Body of pancreas (tissue), 4 donors: Measurements from ENCODE around the gene RXFP4. TPM values are rescaled to one million over a fixed set of nuclear protein-coding genes. Genes with fewer than 3 reads are reported as not detected.

Source experiments
- ATAC-seq: fragments of 150-250 bp; one replicate; pipeline ENCODE4 v1.9.1; 2016
- DNase-seq, 4 donors: peaks; one replicate each; pipeline ENCODE4 v3.0.0-alpha.2; 2019
- H3K27ac ChIP-seq, 4 donors: fragments of 200-600 bp; sonication (generic); 1 replicate in 3 of 4; 2 replicates in 1 of 4; pipeline versions ENCODE4 v1.5.1 to v1.6.1; 2016 to 2019; ENCODE audit warnings: mild to moderate bottlenecking in 1 of 4, mixed read lengths in 1 of 4, moderate library complexity in 1 of 4
- H3K27me3 ChIP-seq, 2 donors: fragments of 200-600 bp; sonication (generic); one replicate each; pipeline ENCODE4 v1.6.0; 2016; ENCODE audit warnings: mild to moderate bottlenecking in 1 of 2
- H3K36me3 ChIP-seq, 2 donors: fragments of 200-600 bp; sonication (generic); replicated peaks in 1 of 2; 2 replicates each; pipeline ENCODE4 v1.5.1; 2016; ENCODE audit warnings: low read depth in 2 of 2; ENCODE audit not compliant: insufficient read depth in 1 of 2
- H3K4me1 ChIP-seq: fragments of 200-600 bp; sonication (generic); one replicate; pipeline ENCODE4 v1.6.0; 2016
- H3K4me3 ChIP-seq, 2 donors: fragments of 200-600 bp; sonication (generic); 1 replicate in 1 of 2; 2 replicates in 1 of 2; pipeline ENCODE4 v1.5.1; 2016 to 2019
- H3K9me3 ChIP-seq, 3 donors: fragments of 200-600 bp; sonication (generic); 1 replicate in 2 of 3; 2 replicates in 1 of 3; pipeline ENCODE4 v1.5.1; 2016
- POLR2A ChIP-seq, 3 donors: fragments of 450-650 bp; IDR thresholded peaks; one replicate each; pipeline ENCODE4 v1.6.1; 2016; ENCODE audit warnings: antibody characterized with exemption in 3 of 3, mild to moderate bottlenecking in 2 of 3
- WGBS, 2 donors: methylation state at CpG; one replicate each; pipeline ENCODE4 v1.1.5; 2017; 5-methylcytosine and 5-hydroxymethylcytosine counted together
- intact Hi-C: fragments of 100-400 bp; cut with DNase I; formaldehyde crosslinking; loops from one replicate; pipeline ENCODE4 v1.15.1; 2023
- total RNA-seq, 2 donors: library from RNA; depleted of rRNA; stranded (reverse); fragments of >200 nt; gene quantifications; one replicate each; pipeline ENCODE4 v1.1.0, GENCODE V29; 2016
- TF ChIP-seq, protein P1 (sequence below), 7 experiments: fragments of 450-650 bp in 4 of 7; fragments of 200-600 bp in 3 of 7; sonication (generic) in 3 of 7; IDR thresholded peaks; one replicate each; pipeline ENCODE4 v1.5.1; 2016 to 2019; ENCODE audit warnings: antibody characterized with exemption in 7 of 7

The RXFP4 gene
- total RNA-seq, 2 donors from 2014 or later, result 0.26 TPM; not detected in 1

DNA sequence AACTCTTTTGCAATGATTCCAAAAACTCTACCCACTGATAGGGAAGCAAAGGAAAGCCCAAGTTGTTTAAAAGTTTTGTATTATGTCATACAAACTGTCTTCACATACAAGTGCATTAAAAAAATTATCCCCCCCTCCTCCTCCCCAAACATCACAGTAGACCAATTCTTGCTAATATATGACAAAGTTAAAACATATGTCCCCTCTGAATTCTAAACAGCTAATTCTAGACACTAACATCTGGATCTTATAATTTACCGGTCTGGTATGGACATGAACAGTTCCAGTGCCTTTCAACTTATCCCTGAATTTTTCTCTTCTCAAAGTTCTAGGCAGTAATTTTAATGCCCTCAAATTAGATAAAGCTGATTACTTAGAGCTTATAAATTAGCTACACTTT is 43.7 kb upstream of the RXFP4 start:
- Histone ChIP-seq H3K4me3 (no peak overlapping the region), H3K4me1 (peaks cover 13% of the 10 kb centered on the region), H3K9me3 (no peaks in the 10 kb centered on the region), H3K36me3 (peaks cover 15 to 31% of the 10 kb centered on the region in 2 donors), H3K27me3 (no peaks in the 10 kb centered on the region), H3K27ac (no peak overlapping the region)
- WGBS, 2 donors, result 87% methylated on average over 1 of the region's 1 CpG
- DNase-seq (no peak), ATAC-seq (no peak)
- intact Hi-C loops, result no loop called here
- TF ChIP-seq, protein P1, sequence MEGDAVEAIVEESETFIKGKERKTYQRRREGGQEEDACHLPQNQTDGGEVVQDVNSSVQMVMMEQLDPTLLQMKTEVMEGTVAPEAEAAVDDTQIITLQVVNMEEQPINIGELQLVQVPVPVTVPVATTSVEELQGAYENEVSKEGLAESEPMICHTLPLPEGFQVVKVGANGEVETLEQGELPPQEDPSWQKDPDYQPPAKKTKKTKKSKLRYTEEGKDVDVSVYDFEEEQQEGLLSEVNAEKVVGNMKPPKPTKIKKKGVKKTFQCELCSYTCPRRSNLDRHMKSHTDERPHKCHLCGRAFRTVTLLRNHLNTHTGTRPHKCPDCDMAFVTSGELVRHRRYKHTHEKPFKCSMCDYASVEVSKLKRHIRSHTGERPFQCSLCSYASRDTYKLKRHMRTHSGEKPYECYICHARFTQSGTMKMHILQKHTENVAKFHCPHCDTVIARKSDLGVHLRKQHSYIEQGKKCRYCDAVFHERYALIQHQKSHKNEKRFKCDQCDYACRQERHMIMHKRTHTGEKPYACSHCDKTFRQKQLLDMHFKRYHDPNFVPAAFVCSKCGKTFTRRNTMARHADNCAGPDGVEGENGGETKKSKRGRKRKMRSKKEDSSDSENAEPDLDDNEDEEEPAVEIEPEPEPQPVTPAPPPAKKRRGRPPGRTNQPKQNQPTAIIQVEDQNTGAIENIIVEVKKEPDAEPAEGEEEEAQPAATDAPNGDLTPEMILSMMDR (IDR thresholded peaks at IDR 0.05), result no peak
- TF ChIP-seq POLR2A (IDR thresholded peaks at IDR 0.05), result no peak

GRCh38 chr1:155898888-155899287 is 42.5 kb upstream of the RXFP4 start:
- ATAC-seq (no peak), DNase-seq (no peak)
- peaks cover 3% of the 10 kb centered on the region for H3K4me1 ChIP-seq
- TF ChIP-seq, protein P1 (IDR thresholded peaks at IDR 0.05), result no peak
- TF ChIP-seq POLR2A (IDR thresholded peaks at IDR 0.05), result no peak
- intact Hi-C loops, result no loop called here
- WGBS, 2 donors, result 85 to 86% methylated on average over 2 of the region's 2 CpGs
- no peak overlapping the region for H3K4me3 ChIP-seq
- no peaks in the 10 kb centered on the region for H3K9me3 ChIP-seq
- no peaks in the 10 kb centered on the region for H3K27me3 ChIP-seq
- peaks cover 18 to 41% of the 10 kb centered on the region in 2 donors for H3K36me3 ChIP-seq
- H3K27ac ChIP-seq, result no peak overlapping the region

- TF ChIP-seq, protein P1 (IDR thresholded peaks at IDR 0.05), result no peak
- TF ChIP-seq POLR2A (IDR thresholded peaks at IDR 0.05), result no peak
- DNase-seq, result no peak
- peaks cover 18 to 49% of the 10 kb centered on the region in 2 donors for H3K36me3 ChIP-seq
Measured at GRCh38 chr1:155899683-155900082, 41.8 kb upstream of the RXFP4 start.

DNA sequence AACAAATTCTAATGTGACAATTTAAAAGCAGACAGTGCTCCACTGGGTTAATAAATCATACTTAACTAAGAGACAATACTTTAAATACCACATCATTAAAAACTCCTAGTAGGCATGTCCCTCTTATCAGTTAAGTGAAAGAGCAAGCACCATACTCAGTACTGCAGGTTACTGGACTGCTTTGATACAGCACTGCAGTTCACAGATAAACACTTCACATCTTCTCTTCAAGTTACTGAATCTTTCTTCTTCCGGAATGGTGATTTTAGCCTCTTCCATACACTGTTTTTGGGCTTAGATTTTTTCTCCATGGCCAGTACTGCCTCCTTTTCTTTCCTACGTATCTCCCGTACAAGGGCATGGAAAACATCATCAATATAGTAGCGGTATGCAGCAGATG is 41.3 kb upstream of the RXFP4 start:
- WGBS, 2 donors, result 91 to 94% methylated on average over 4 of the region's 4 CpGs
- intact Hi-C loops, result no loop called here
- TF ChIP-seq, protein P1 (IDR thresholded peaks at IDR 0.05), result no peak
- TF ChIP-seq POLR2A (IDR thresholded peaks at IDR 0.05), result no peak

More at GRCh38 chr1:155899683-155900082, 41.8 kb upstream of the RXFP4 start:
- Histone ChIP-seq H3K4me3 (no peak overlapping the region), H3K27ac (no peak overlapping the region), H3K27me3 (no peaks in the 10 kb centered on the region), H3K4me1 (no peaks in the 10 kb centered on the region), H3K9me3 (no peaks in the 10 kb centered on the region)
- WGBS, 2 donors, result 98 to 100% methylated on average over 2 of the region's 2 CpGs
- intact Hi-C loops, result no loop called here
- no peak for ATAC-seq

GRCh38 chr1:155904261-155904660 is 37.2 kb upstream of the RXFP4 start:
- DNase-seq (no peak), ATAC-seq (no peak)
- H3K27ac ChIP-seq, result no peak overlapping the region
- peaks cover 18 to 48% of the 10 kb centered on the region in 2 donors for H3K36me3 ChIP-seq
- no peaks in the 10 kb centered on the region for H3K4me1 ChIP-seq
- no peaks in the 10 kb centered on the region for H3K27me3 ChIP-seq
- TF ChIP-seq, protein P1 (IDR thresholded peaks at IDR 0.05), result no peak
- no peak for TF ChIP-seq POLR2A (IDR thresholded peaks at IDR 0.05)
- intact Hi-C loops, result no loop called here
- 65% methylated on average over 12 of the region's 12 CpGs for WGBS, 2 donors
- H3K4me3 ChIP-seq, result no peak overlapping the region
- no peaks in the 10 kb centered on the region for H3K9me3 ChIP-seq

More for the DNA sequence above, 41.3 kb upstream of the RXFP4 start:
- ATAC-seq, result no peak
- H3K27me3 ChIP-seq, result no peaks in the 10 kb centered on the region
- no peak for DNase-seq
- no peaks in the 10 kb centered on the region for H3K4me1 ChIP-seq
- H3K36me3 ChIP-seq, result peaks cover 18 to 52% of the 10 kb centered on the region in 2 donors
- no peak overlapping the region for H3K4me3 ChIP-seq
- no peaks in the 10 kb centered on the region for H3K9me3 ChIP-seq
- no peak overlapping the region for H3K27ac ChIP-seq
